ENCODE data around the gene RASGEF1C. TPM values are rescaled to one million over a fixed set of nuclear protein-coding genes. Genes with fewer than 3 reads are reported as not detected.

RASGEF1C gene
- total RNA-seq, 1 donor from 2014 or later, result 0.26 TPM

GRCh38 chr5:180174587-180174972 lies 34.4 kb downstream of the RASGEF1C start:
- no peak overlapping the region for H3K27ac ChIP-seq
- H3K27me3 Mint-ChIP-seq (ENCODE audit: insufficient read depth, low read depth), result peaks cover 4% of the 10 kb centered on the region
- H3K36me3 ChIP-seq, result no peaks in the 10 kb centered on the region
- H3K36me3 Mint-ChIP-seq, result no peaks in the 10 kb centered on the region
- H3K4me3 ChIP-seq, result no peak overlapping the region
- H3F3A ChIP-seq (ENCODE audit: low read depth), result peaks cover 1% of the 10 kb centered on the region
- no peak overlapping the region for H3K27ac Mint-ChIP-seq
- H3K4me1 Mint-ChIP-seq, result peaks cover 20% of the 10 kb centered on the region
- no peaks in the 10 kb centered on the region for H3K27me3 ChIP-seq
- H3K4me3 Mint-ChIP-seq, result no peak overlapping the region
- no peaks in the 10 kb centered on the region for H4K20me1 ChIP-seq (ENCODE audit: low read depth)
- H3K9me3 ChIP-seq (ENCODE audit: low read depth), result no peaks in the 10 kb centered on the region
- no peak overlapping the region for H2AFZ ChIP-seq (replicated peaks)
- DNase-seq (ENCODE audit: low spot score), result no peak
- H3K9me3 Mint-ChIP-seq, result no peaks in the 10 kb centered on the region
- TF ChIP-seq EZH2phosphoT487 (IDR thresholded peaks at IDR 0.05) (no peak), EZH2 (IDR thresholded peaks at IDR 0.05) (no peak), CTCF (IDR thresholded peaks at IDR 0.05) (no peak)
- no peak overlapping the region for H3K4me2 ChIP-seq
- no peaks in the 10 kb centered on the region for H3K79me2 ChIP-seq (ENCODE audit: low read depth)
- H3K4me1 ChIP-seq, result peaks cover 22% of the 10 kb centered on the region
- no peak overlapping the region for H3K9ac ChIP-seq

DNA sequence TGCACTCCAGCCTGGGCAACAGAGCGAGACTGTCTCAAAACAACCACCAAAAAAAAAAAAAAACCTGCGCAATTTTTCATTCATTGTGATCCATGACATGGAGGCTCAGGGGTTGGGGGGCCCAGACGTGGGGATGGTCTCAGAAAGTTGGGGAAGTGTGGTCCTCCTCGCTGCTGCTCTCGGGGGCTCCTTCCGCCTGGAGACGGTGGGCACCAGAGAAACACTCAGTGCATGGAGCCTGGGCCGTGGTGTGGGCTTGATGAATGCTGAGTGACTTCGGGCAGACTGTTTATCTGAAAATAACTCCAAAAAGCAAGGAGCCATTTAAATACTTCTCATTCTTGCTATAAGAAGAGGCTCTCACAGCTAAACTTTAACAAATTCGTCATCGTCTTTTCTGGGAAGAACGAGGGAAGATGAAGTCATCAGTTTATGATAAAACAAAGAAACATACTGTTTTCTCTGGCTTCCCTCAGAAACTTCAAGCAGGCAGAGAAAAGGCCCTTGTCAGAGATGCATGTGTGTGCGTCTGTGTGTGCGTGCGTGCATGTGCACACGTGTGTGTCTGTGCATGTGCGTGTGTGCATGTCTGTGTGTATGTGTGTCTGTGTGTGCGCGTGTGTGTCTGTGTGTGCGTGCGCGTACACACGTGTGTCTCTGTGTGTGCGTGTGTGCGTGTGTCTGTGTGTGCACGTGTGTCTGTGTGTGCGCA lies 35.0 kb downstream of the RASGEF1C start:
- peaks cover 21% of the 10 kb centered on the region for H3K4me1 Mint-ChIP-seq
- no peak overlapping the region for H2AFZ ChIP-seq (replicated peaks)
- H3K27ac ChIP-seq, result no peak overlapping the region
- H3K9me3 Mint-ChIP-seq, result no peaks in the 10 kb centered on the region
- no peaks in the 10 kb centered on the region for H3K9me3 ChIP-seq (ENCODE audit: low read depth)
- TF ChIP-seq EZH2 (IDR thresholded peaks at IDR 0.05), result no peak
- no peak for TF ChIP-seq EZH2phosphoT487 (IDR thresholded peaks at IDR 0.05)
- no peak for TF ChIP-seq CTCF (IDR thresholded peaks at IDR 0.05)
- peak overlapping the region; percentile 27 for H3K27ac Mint-ChIP-seq
- no peak overlapping the region for H3K4me3 Mint-ChIP-seq
- peaks cover 4% of the 10 kb centered on the region for H3K27me3 Mint-ChIP-seq (ENCODE audit: insufficient read depth, low read depth)
- no peaks in the 10 kb centered on the region for H3K36me3 ChIP-seq
- H3K4me1 ChIP-seq, result peaks cover 19% of the 10 kb centered on the region
- H3F3A ChIP-seq (ENCODE audit: low read depth), result no peaks in the 10 kb centered on the region
- H4K20me1 ChIP-seq (ENCODE audit: low read depth), result no peaks in the 10 kb centered on the region
- H3K4me3 ChIP-seq, result no peak overlapping the region
- no peak overlapping the region for H3K9ac ChIP-seq
- no peak overlapping the region for H3K4me2 ChIP-seq
- no peaks in the 10 kb centered on the region for H3K36me3 Mint-ChIP-seq
- no peak for DNase-seq (ENCODE audit: low spot score)
- H3K79me2 ChIP-seq (ENCODE audit: low read depth), result no peaks in the 10 kb centered on the region
- no peaks in the 10 kb centered on the region for H3K27me3 ChIP-seq

DNA sequence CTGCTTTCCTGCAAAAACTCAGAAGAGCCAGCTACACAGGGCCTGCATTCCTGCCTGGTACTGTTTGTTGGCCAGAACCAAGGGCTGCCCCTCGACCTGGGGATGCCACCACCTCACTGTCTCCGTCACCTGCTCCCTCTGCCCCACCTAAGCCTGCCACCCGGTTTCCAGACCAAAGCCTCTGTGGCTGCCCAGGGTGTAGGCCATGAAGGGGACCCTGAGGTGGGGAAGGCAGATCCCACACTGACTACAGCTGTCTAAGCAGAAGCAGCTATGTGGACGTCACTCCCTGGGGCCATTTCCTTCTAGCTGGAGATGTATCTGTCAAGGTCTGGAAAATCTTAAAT lies 35.8 kb downstream of the RASGEF1C start:
- H3K4me1 Mint-ChIP-seq, result peaks cover 19% of the 10 kb centered on the region

More for the DNA sequence above, 35.8 kb downstream of the RASGEF1C start:
- Histone ChIP-seq H3K36me3 (no peaks in the 10 kb centered on the region), H3F3A (ENCODE audit: low read depth) (no peaks in the 10 kb centered on the region), H2AFZ (replicated peaks) (no peak overlapping the region), H3K4me3 (no peak overlapping the region), H3K27me3 (no peaks in the 10 kb centered on the region), H3K9me3 (ENCODE audit: low read depth) (no peaks in the 10 kb centered on the region), H3K79me2 (ENCODE audit: low read depth) (no peaks in the 10 kb centered on the region), H3K27ac (no peak overlapping the region), H3K4me1 (peaks cover 16% of the 10 kb centered on the region), H4K20me1 (ENCODE audit: low read depth) (no peaks in the 10 kb centered on the region), H3K4me2 (no peak overlapping the region), H3K9ac (no peak overlapping the region)
- no peaks in the 10 kb centered on the region for H3K36me3 Mint-ChIP-seq
- H3K27me3 Mint-ChIP-seq (ENCODE audit: insufficient read depth, low read depth), result peaks cover 4% of the 10 kb centered on the region
- TF ChIP-seq EZH2phosphoT487 (IDR thresholded peaks at IDR 0.05) (no peak), CTCF (IDR thresholded peaks at IDR 0.05) (no peak), EZH2 (IDR thresholded peaks at IDR 0.05) (no peak)
- DNase-seq (ENCODE audit: low spot score), result no peak
- peak overlapping the region; percentile 65 for H3K27ac Mint-ChIP-seq
- no peaks in the 10 kb centered on the region for H3K9me3 Mint-ChIP-seq
- no peak overlapping the region for H3K4me3 Mint-ChIP-seq
